A549 (cell line): ENCODE data around the gene LIN28A. TPM values are rescaled to one million over a fixed set of nuclear protein-coding genes. Genes with fewer than 3 reads are reported as not detected.

ENCODE experiments used
- ATAC-seq, 2 experiments: fragments of 200-7000 bp in 1 of 2; fragments of >200 bp in 1 of 2; cut with Nextera tagmentation in 1 of 2; cut with Tn5 transposase in 1 of 2; 3 replicates each; pipeline versions ENCODE4 v1.8.0 to v1.9.1; 2018 to 2020; ENCODE audit warnings: mild to moderate bottlenecking in 1 of 2, moderate library complexity in 1 of 2
- CTCF ChIA-PET: fragments of 300-600 bp; sonication (Branson Sonifier 250); formaldehyde crosslinking; extraction: SDS; loops from one replicate; lab custom pipeline; 2021; ENCODE audit warnings: antibody characterized with exemption, inconsistent platforms; lab: Yijun Ruan, JAX
- POLR2A ChIA-PET: fragments of 350-600 bp; formaldehyde crosslinking; extraction: SDS; loops from one replicate; lab custom pipeline; 2021; ENCODE audit warnings: antibody characterized with exemption, inconsistent platforms; lab: Yijun Ruan, JAX
- DNase-seq, 2 experiments: peaks; one replicate each; pipeline versions ENCODE4 v3.0.0 to v3.0.0-alpha.2; 2011 to 2016; ENCODE audit warnings: low read depth in 1 of 2, low spot score in 1 of 2
- FAIRE-seq: peaks from 2 replicates; lab custom pipeline; 2011; peaks lifted over from hg19 to GRCh38; lab: Jason Lieb, UNC
- H3K27ac ChIP-seq, 2 experiments: fragments of >200 bp; sonication (Bioruptor Twin); formaldehyde crosslinking; 3 replicates each; pipeline ENCODE4 v1.5.1; 2016 to 2017
- H3K4me1 ChIP-seq: fragments of >200 bp; sonication (Bioruptor Twin); formaldehyde crosslinking; 3 replicates; pipeline ENCODE4 v1.6.1; 2016
- H3K4me2 ChIP-seq: fragments of >200 bp; sonication (Bioruptor Twin); formaldehyde crosslinking; 3 replicates; pipeline ENCODE4 v1.6.1; 2016
- H3K4me3 ChIP-seq: fragments of >200 bp; sonication (Bioruptor Twin); formaldehyde crosslinking; 3 replicates; pipeline ENCODE4 v1.5.1; 2016
- H3K9me3 ChIP-seq: fragments of >200 bp; sonication (Bioruptor Twin); formaldehyde crosslinking; 3 replicates; pipeline ENCODE4 v1.6.1; 2016
- CEBPB ChIP-seq, 2 experiments: fragments of >200 bp in 1 of 2; sonication (Bioruptor Twin) in 1 of 2; formaldehyde crosslinking in 1 of 2; IDR thresholded peaks; 2 replicates each; pipeline ENCODE4 v1.6.1; 2012 to 2016
- CHD4 ChIP-seq: fragments of 200-600 bp; sonication (generic); IDR thresholded peaks from 2 replicates; pipeline ENCODE4 v1.6.1; 2016; ENCODE audit warnings: antibody characterized with exemption, mild to moderate bottlenecking, borderline replicate concordance
- EHMT2 ChIP-seq: fragments of 200-600 bp; sonication (generic); IDR thresholded peaks from 2 replicates; pipeline ENCODE4 v1.6.1; 2016; ENCODE audit warnings: antibody characterized with exemption, low read depth, mild to moderate bottlenecking, moderate library complexity
- FOSL2 ChIP-seq, 2 experiments: fragments of 450-650 bp in 1 of 2; fragments of >200 bp in 1 of 2; sonication (Bioruptor Twin) in 1 of 2; formaldehyde crosslinking; IDR thresholded peaks; 2 replicates each; pipeline versions ENCODE4 v1.5.0 to v1.6.1; 2016 to 2020; ENCODE audit warnings: mild to moderate bottlenecking in 1 of 2, moderate library complexity in 1 of 2
- HDAC2 ChIP-seq: fragments of 200-600 bp; sonication (generic); IDR thresholded peaks from 2 replicates; pipeline ENCODE4 v1.6.1; 2016
- HEYL ChIP-seq: fragments of 250-450 bp; sonication (Bioruptor Pico); IDR thresholded peaks from 2 replicates; pipeline ENCODE4 v1.8.0; 2021; ENCODE audit warnings: mild to moderate bottlenecking, moderate library complexity
- HOXB13 ChIP-seq: fragments of 250-450 bp; sonication (Bioruptor Pico); IDR thresholded peaks from 2 replicates; pipeline ENCODE4 v1.5.0; 2020; ENCODE audit warnings: low read depth, mild to moderate bottlenecking, moderate library complexity
- HOXB5 ChIP-seq: fragments of 250-450 bp; sonication (Bioruptor Pico); IDR thresholded peaks from 2 replicates; pipeline ENCODE4 v1.5.0; 2020; ENCODE audit warnings: mild to moderate bottlenecking, moderate library complexity
- JUN ChIP-seq, 2 experiments: fragments of >200 bp; sonication (Bioruptor Twin); formaldehyde crosslinking; IDR thresholded peaks; 2 replicates in 1 of 2; 3 replicates in 1 of 2; pipeline ENCODE4 v1.6.1; 2016 to 2017
- JUNB ChIP-seq: fragments of >200 bp; sonication (Bioruptor Twin); formaldehyde crosslinking; IDR thresholded peaks from 2 replicates; pipeline ENCODE4 v1.6.1; 2016
- KDM1A ChIP-seq: fragments of 200-600 bp; sonication (generic); IDR thresholded peaks from 2 replicates; pipeline ENCODE4 v1.6.1; 2016; ENCODE audit warnings: low read depth, mild to moderate bottlenecking
- NPAS2 ChIP-seq: fragments of 250-450 bp; sonication (Bioruptor Pico); IDR thresholded peaks from 2 replicates; pipeline ENCODE4 v1.8.0; 2022; ENCODE audit warnings: mild to moderate bottlenecking, moderate library complexity, borderline replicate concordance
- PHF8 ChIP-seq: fragments of 200-600 bp; sonication (generic); IDR thresholded peaks from 2 replicates; pipeline ENCODE4 v1.6.1; 2016; ENCODE audit warnings: low read depth, mild to moderate bottlenecking, antibody characterized with exemption, moderate library complexity, borderline replicate concordance
- RAD21 ChIP-seq, 2 experiments: fragments of >200 bp in 1 of 2; sonication (Bioruptor Twin) in 1 of 2; formaldehyde crosslinking in 1 of 2; IDR thresholded peaks in 1 of 2; conservative IDR thresholded peaks in 1 of 2; 2 replicates in 1 of 2; 3 replicates in 1 of 2; pipeline ENCODE4 v1.6.1; 2012 to 2018; ENCODE audit warnings: inconsistent platforms in 1 of 2
- RNF2 ChIP-seq: fragments of 200-600 bp; sonication (generic); IDR thresholded peaks from 2 replicates; pipeline ENCODE4 v1.6.1; 2016; ENCODE audit warnings: low read depth, mild to moderate bottlenecking, antibody characterized with exemption, moderate library complexity, borderline replicate concordance
- TP53 ChIP-seq: fragments of 250-450 bp; sonication (Bioruptor Pico); IDR thresholded peaks from 2 replicates; pipeline ENCODE4 v1.5.0; 2021; ENCODE audit warnings: mild to moderate bottlenecking, moderate library complexity
- ZFP36 ChIP-seq: fragments of 450-650 bp; IDR thresholded peaks from 2 replicates; pipeline ENCODE4 v1.6.1; 2014; ENCODE audit warnings: borderline replicate concordance; ENCODE audit not compliant: partially characterized antibody
- ZNF302 ChIP-seq: fragments of 250-450 bp; sonication (Bioruptor Pico); IDR thresholded peaks from 2 replicates; pipeline ENCODE4 v1.9.0; 2021; ENCODE audit warnings: inconsistent platforms, mild to moderate bottlenecking, moderate library complexity
- WGBS: methylation state at CpG from one replicate; pipeline ENCODE4 v1.1.6; 2017; ENCODE audit errors: missing lambda C conversion rate; 5-methylcytosine and 5-hydroxymethylcytosine counted together
- polyA plus RNA-seq, 4 experiments: library from polyadenylated mRNA; depleted of rRNA in 3 of 4; stranded (reverse); fragments of >200 nt; fragmentation: RNase III in 1 of 4; extraction: RNeasy Plus Mini Kit Qiagen cat#74134 plus additional on column Dnase treatment in 1 of 4; gene quantifications; 2 replicates in 3 of 4; 3 replicates in 1 of 4; pipeline ENCODE4 v1.2.3, GENCODE V29; 2011 to 2017
- TF ChIP-seq, protein P1 (sequence below): fragments of 450-650 bp; IDR thresholded peaks from 2 replicates; pipeline ENCODE4 v1.6.1; 2014; ENCODE audit warnings: antibody characterized with exemption
- TF ChIP-seq, protein P2 (sequence below): IDR thresholded peaks from 2 replicates; pipeline ENCODE4 v1.6.1; 2012
- TF ChIP-seq, protein P3 (sequence below): fragments of >200 bp; sonication (Bioruptor Twin); formaldehyde crosslinking; IDR thresholded peaks from 3 replicates; pipeline ENCODE4 v1.5.1; 2016
- TF ChIP-seq, protein P4 (sequence below): fragments of 250-450 bp; sonication (Bioruptor Pico); IDR thresholded peaks from 2 replicates; pipeline ENCODE4 v1.5.0; 2020; ENCODE audit warnings: low read depth, mild to moderate bottlenecking, moderate library complexity

LIN28A gene
- polyA plus RNA-seq, 2 of the 4 experiments (the other 2 are of a cell fraction) = 0.03 to 0.04 TPM

DNA sequence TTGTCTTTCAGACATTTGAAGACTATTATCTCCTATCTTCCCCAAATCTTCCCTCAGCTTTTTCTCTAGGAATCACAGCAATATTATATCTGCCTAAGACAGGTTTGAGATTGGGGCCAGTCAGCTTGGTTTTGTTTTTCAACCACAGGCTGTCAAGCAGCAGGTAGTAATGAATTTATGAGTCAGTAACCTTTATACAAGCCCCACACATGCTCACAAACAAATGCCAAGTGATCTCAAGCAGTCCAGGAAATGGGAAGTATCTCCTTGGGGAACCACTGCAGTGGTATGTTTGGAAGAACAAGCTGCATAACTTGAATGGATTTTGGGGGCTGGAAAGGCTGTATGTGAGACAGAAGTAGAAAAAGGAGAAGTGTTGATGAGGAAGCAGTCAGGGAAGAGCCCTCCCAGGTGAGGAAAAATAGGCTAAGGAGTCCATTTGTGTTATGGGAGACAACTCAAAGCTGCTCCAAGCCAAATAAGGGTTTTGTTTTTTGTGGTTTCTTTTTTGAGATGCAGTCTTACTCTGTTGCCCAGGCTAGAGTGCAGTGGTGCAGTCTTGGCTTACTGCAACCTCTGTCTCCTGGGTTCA, 23.6 kb downstream of the LIN28A start:
- DNase-seq = no peak
- H3K4me1 ChIP-seq = peaks cover 9% of the 10 kb centered on the region; the same call in 1 of the 3 replicates
- no peak for FAIRE-seq
- no peaks in the 10 kb centered on the region for H3K9me3 ChIP-seq
- no peak for TF ChIP-seq HOXB5 (CRISPR knock-in tag)
- TF ChIP-seq, all 56 proteins: peak for 0
- ChIA-PET CTCF (interaction anchor here (1.2 to 2.3 kb wide), 2 partner anchors 36 to 43 kb away, joined by 3 to 8 read pairs; no protein-coding TSS in a partner anchor), POLR2A (no interaction called here)
- H3K4me2 ChIP-seq = no peak overlapping the region
- H3K4me3 ChIP-seq = no peak overlapping the region
- no peak overlapping the region for H3K27ac ChIP-seq
- no peak for ATAC-seq

DNA sequence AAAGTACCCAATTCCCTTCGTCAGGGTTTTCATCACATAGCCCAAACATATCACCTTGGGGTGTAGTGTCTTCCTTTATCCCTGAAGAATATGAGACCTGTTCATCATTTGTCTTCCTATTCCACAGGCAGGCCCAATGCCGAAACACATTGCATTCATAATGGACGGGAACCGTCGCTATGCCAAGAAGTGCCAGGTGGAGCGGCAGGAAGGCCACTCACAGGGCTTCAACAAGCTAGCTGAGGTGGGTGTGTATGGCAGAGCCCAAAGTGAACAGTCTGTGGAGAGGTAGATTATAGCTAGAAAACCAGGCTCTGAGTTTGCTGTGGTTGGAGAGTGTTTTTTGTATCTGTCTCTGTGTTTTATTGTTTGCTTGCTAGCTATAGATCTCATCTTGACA, 27.4 kb downstream of the LIN28A start:
- no peaks in the 10 kb centered on the region for H3K9me3 ChIP-seq
- no peak overlapping the region for H3K4me2 ChIP-seq
- WGBS = 88% methylated on average over 6 of the region's 6 CpGs
- ATAC-seq = no peak
- no peak for FAIRE-seq
- H3K27ac ChIP-seq = no peak overlapping the region
- H3K4me1 ChIP-seq = peaks cover 4% of the 10 kb centered on the region; the same call in 1 of the 3 replicates
- DNase-seq = no peak
- ChIA-PET CTCF (interaction anchor here (1.8 kb wide), 1 partner anchor 21 kb away, joined by 6 read pairs; no protein-coding TSS in a partner anchor), POLR2A (no interaction called here)
- no peak overlapping the region for H3K4me3 ChIP-seq
- TF ChIP-seq TP53 (no peak), HOXB13 (CRISPR knock-in tag) (no peak), RNF2 (no peak), EHMT2 (no peak), NPAS2 (no peak)

DNA sequence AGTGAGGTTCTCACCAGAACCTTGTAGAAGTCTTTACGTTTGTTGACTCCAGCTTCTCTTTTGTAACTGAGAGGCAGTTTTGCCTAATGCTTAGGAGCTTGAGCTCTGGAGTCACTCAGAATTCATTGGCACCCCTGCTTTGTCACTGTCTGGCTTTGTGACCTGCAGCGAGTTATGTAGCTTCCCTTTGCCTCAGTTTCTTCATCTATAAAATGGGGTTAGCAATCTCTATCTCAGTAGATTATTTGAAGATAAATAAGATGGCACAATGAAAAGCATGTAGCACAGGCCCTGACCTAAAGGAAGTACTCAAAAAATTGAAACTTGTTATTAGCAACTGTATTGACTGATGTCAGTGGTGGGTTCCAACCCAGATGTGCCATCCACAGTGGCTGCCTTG, 29.6 kb downstream of the LIN28A start:
- no peak overlapping the region for H3K4me3 ChIP-seq
- WGBS = 98% methylated on average over 2 of the region's 2 CpGs
- no peaks in the 10 kb centered on the region for H3K9me3 ChIP-seq
- no peak overlapping the region for H3K27ac ChIP-seq
- H3K4me2 ChIP-seq = no peak overlapping the region
- ATAC-seq = no peak
- FAIRE-seq = no peak
- POLR2A ChIA-PET = no interaction called here
- CTCF ChIA-PET = interaction anchor here (1.0 kb wide), 1 partner anchor 271 kb away, joined by 3 read pairs; the partner anchor contains the start of gene ZNF593
- TF ChIP-seq, protein P1, sequence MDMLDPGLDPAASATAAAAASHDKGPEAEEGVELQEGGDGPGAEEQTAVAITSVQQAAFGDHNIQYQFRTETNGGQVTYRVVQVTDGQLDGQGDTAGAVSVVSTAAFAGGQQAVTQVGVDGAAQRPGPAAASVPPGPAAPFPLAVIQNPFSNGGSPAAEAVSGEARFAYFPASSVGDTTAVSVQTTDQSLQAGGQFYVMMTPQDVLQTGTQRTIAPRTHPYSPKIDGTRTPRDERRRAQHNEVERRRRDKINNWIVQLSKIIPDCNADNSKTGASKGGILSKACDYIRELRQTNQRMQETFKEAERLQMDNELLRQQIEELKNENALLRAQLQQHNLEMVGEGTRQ = no peak
- TF ChIP-seq CEBPB (IDR thresholded peaks at IDR 0.05) (no peak), FOSL2 (IDR thresholded peaks at IDR 0.05) (no peak), FOSL2 (CRISPR knock-in tag; IDR thresholded peaks at IDR 0.05) (no peak), KDM1A (no peak)
- TF ChIP-seq, all 56 proteins: peak for 0
- H3K4me1 ChIP-seq = no peaks in the 10 kb centered on the region
- no peak for DNase-seq

DNA sequence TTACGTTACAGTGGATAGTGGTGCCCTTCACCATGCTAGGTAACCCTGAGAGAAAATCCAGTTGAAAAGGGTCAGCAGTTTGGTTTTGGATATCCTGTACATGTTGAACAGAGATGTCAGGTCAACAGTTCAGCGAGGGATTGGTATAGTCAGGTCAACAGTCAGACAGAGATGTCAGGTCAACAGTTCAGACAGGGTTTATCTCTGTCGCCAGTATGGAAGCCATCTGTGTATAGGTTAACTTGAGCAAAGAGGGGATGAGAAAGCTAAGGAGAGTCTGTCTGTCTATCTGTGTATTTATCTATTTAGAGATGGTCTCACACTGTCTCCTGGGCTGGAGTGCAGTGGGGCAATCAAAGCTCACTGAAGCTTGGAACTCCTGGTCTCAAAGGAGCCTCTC, 39.3 kb downstream of the LIN28A start:
- WGBS = 95% methylated on average over 3 of the region's 3 CpGs
- FAIRE-seq = no peak

DNA sequence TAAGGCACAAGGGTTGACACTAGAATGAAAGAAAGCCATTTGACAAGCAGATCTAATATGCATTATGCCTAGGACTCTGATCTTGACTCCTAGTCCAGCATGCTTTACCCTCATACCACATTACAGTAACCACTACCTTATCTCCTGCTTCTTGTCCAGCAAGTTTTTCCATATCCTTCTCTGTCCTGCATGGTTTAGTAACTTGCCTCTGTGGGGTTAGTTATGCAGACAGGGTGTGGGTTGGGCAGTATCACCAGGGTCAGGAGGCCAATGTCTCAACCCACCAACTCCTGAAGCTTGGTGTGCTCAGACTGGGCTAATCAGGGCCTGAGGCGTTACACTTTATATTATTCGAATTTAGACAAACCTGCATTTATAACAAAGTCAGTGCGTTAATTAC, 40.3 kb downstream of the LIN28A start:
- Histone ChIP-seq H3K4me3 (no peak overlapping the region), H3K9me3 (no peaks in the 10 kb centered on the region), H3K27ac (no peak overlapping the region), H3K4me1 (no peaks in the 10 kb centered on the region), H3K4me2 (no peak overlapping the region)
- DNase-seq (no peak), FAIRE-seq (no peak), ATAC-seq (no peak)
- ChIA-PET CTCF (interaction anchor here (0.7 to 1.6 kb wide), 2 partner anchors 34 to 791 kb away, joined by 3 to 4 read pairs; no protein-coding TSS in a partner anchor), POLR2A (no interaction called here)
- WGBS = 92% methylated on average over 3 of the region's 3 CpGs
- TF ChIP-seq JUNB (no peak), RAD21 (conservative IDR thresholded peaks at IDR 0.05 in 1 of 2, IDR thresholded peaks at IDR 0.05 in 1 of 2) (no peak), KDM1A (no peak), CHD4 (no peak), ZNF302 (CRISPR knock-in tag) (no peak), FOSL2 (IDR thresholded peaks at IDR 0.05) (no peak), FOSL2 (CRISPR knock-in tag; IDR thresholded peaks at IDR 0.05) (no peak), JUN (IDR thresholded peaks at IDR 0.05) (no peak), ZFP36 (no peak), PHF8 (no peak), HEYL (no peak), HDAC2 (no peak), HOXB5 (CRISPR knock-in tag) (no peak)
- TF ChIP-seq, protein P2, sequence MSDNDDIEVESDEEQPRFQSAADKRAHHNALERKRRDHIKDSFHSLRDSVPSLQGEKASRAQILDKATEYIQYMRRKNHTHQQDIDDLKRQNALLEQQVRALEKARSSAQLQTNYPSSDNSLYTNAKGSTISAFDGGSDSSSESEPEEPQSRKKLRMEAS = no peak
- TF ChIP-seq, protein P3, sequence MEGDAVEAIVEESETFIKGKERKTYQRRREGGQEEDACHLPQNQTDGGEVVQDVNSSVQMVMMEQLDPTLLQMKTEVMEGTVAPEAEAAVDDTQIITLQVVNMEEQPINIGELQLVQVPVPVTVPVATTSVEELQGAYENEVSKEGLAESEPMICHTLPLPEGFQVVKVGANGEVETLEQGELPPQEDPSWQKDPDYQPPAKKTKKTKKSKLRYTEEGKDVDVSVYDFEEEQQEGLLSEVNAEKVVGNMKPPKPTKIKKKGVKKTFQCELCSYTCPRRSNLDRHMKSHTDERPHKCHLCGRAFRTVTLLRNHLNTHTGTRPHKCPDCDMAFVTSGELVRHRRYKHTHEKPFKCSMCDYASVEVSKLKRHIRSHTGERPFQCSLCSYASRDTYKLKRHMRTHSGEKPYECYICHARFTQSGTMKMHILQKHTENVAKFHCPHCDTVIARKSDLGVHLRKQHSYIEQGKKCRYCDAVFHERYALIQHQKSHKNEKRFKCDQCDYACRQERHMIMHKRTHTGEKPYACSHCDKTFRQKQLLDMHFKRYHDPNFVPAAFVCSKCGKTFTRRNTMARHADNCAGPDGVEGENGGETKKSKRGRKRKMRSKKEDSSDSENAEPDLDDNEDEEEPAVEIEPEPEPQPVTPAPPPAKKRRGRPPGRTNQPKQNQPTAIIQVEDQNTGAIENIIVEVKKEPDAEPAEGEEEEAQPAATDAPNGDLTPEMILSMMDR = no peak

More for the DNA sequence above, 39.3 kb downstream of the LIN28A start:
- H3K9me3 ChIP-seq = no peaks in the 10 kb centered on the region
- ATAC-seq = no peak
- CTCF ChIA-PET = interaction anchor here (1.6 kb wide), 1 partner anchor 33 kb away, joined by 4 read pairs; no protein-coding TSS in a partner anchor
- no peak overlapping the region for H3K4me2 ChIP-seq
- no peaks in the 10 kb centered on the region for H3K4me1 ChIP-seq
- no peak overlapping the region for H3K27ac ChIP-seq
- POLR2A ChIA-PET = no interaction called here
- H3K4me3 ChIP-seq = no peak overlapping the region
- TF ChIP-seq, protein P4, sequence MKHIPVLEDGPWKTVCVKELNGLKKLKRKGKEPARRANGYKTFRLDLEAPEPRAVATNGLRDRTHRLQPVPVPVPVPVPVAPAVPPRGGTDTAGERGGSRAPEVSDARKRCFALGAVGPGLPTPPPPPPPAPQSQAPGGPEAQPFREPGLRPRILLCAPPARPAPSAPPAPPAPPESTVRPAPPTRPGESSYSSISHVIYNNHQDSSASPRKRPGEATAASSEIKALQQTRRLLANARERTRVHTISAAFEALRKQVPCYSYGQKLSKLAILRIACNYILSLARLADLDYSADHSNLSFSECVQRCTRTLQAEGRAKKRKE = no peak
- TF ChIP-seq HOXB13 (CRISPR knock-in tag) = no peak
- TF ChIP-seq, all 56 proteins: peak for 0
- no peak for DNase-seq
